HFF-Myc (cell line): ENCODE data around the gene TOX2.

Experiments used
- DNase-seq: peaks from one replicate; pipeline ENCODE4 v3.0.0-alpha.2; 2011; ENCODE audit warnings: low read depth; ENCODE audit errors: extremely low read depth
- H3K4me3 ChIP-seq: replicated peaks from 2 replicates; pipeline ENCODE4 v1.5.1; 2011; ENCODE audit warnings: low read depth, mild to moderate bottlenecking, control low read depth, low read length
- TF ChIP-seq, protein P1 (sequence below): IDR thresholded peaks from 2 replicates; pipeline ENCODE4 v1.5.1; 2012; ENCODE audit warnings: mild to moderate bottlenecking, low read depth, low read length, control low read depth; ENCODE audit errors: missing control alignments

TOX2 gene

DNA sequence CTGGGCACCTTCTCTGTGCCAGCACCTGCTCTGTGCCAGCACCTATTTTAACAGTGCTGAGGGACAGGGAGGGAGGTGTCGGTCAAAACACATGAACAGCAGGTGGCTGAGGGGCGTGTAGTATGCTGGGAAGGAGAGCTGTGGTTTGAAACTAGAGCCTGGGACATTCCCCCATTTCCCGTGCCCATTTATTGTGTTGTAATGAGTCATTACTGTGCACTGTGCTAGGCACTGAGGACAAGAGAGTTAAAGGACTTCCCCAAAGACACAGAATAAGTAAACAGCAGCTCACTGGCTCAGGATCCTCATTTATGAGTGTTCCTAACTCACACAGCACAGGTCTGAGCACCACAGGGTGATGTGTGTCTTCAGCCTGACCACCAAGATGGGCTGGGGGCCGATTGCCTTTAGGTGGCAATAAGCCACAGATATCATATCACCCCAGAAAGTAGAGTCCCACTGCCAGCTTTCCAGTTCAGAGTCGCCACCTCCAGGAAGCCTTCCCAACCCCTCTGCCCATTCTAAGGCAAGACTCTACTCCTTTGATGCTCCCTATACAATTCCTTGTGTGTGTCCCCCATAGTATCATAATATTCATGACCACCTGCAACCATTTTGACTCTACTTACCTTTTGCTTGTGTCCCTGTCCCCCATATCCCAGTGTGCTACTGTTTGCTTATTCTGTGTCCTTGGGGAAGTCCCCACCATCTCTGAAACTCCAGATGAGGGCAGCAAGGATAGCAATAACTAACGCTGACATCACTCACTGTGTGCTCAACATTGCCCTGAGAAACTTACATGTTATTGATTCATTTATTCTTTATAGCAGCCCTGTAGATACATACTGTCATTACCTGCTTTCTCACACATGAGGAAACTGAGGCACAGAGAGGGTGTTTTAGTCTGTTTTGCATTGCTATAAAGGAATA, 87.3 kb downstream of the TOX2 start:
- no peak overlapping the region for H3K4me3 ChIP-seq
- DNase-seq: no peak
- TF ChIP-seq, protein P1, sequence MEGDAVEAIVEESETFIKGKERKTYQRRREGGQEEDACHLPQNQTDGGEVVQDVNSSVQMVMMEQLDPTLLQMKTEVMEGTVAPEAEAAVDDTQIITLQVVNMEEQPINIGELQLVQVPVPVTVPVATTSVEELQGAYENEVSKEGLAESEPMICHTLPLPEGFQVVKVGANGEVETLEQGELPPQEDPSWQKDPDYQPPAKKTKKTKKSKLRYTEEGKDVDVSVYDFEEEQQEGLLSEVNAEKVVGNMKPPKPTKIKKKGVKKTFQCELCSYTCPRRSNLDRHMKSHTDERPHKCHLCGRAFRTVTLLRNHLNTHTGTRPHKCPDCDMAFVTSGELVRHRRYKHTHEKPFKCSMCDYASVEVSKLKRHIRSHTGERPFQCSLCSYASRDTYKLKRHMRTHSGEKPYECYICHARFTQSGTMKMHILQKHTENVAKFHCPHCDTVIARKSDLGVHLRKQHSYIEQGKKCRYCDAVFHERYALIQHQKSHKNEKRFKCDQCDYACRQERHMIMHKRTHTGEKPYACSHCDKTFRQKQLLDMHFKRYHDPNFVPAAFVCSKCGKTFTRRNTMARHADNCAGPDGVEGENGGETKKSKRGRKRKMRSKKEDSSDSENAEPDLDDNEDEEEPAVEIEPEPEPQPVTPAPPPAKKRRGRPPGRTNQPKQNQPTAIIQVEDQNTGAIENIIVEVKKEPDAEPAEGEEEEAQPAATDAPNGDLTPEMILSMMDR: no peak

GRCh38 chr20:44002861-44003260, 88.2 kb downstream of the TOX2 start:
- H3K4me3 ChIP-seq: no peak overlapping the region
- no peak for DNase-seq
- TF ChIP-seq, protein P1: no peak

DNA sequence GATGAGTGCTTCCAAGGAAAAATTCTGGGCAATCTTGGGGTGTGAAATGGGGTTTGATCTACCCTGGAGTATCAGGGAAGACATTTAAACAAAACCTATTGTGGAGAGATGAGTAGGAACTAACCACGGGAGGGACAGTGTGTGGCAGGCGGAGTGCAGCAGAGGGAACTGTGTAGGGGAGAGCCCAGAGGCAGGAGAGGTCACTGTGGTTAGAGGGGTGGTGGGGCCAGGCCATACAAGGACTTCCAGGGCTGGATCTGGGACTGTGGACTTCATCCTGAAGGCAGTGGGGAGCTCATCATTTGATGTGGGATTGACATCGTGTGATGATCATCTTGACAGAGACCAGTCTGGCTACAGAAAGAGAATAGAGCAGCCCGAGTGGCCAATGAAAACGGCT, 89.0 kb downstream of the TOX2 start:
- no peak overlapping the region for H3K4me3 ChIP-seq
- TF ChIP-seq, protein P1: no peak
- DNase-seq: no peak

GRCh38 chr20:44004306-44004915, 89.8 kb downstream of the TOX2 start:
- DNase-seq: no peak
- TF ChIP-seq, protein P1: no peak
- no peak overlapping the region for H3K4me3 ChIP-seq

GRCh38 chr20:44005661-44006060, 91.0 kb downstream of the TOX2 start:
- no peak for DNase-seq
- TF ChIP-seq, protein P1: no peak
- no peak overlapping the region for H3K4me3 ChIP-seq

GRCh38 chr20:44006126-44006525, 91.5 kb downstream of the TOX2 start:
- TF ChIP-seq, protein P1: no peak
- H3K4me3 ChIP-seq: no peak overlapping the region
- DNase-seq: no peak

- no peak overlapping the region for H3K4me3 ChIP-seq
- no peak for DNase-seq
- TF ChIP-seq, protein P1: no peak
Observed at GRCh38 chr20:44006578-44006977, 91.9 kb downstream of the TOX2 start.
